ENCODE measurements around the gene ARFGAP1.

ARFGAP1 gene

GRCh38 chr20:63309261-63310071 is 36.9 kb downstream of the ARFGAP1 start:
- peak; percentile 9 for DNase-seq (ENCODE audit: low read depth)

GRCh38 chr20:63310265-63310991 is 37.8 kb downstream of the ARFGAP1 start:
- no peak for DNase-seq (ENCODE audit: low read depth)

DNA sequence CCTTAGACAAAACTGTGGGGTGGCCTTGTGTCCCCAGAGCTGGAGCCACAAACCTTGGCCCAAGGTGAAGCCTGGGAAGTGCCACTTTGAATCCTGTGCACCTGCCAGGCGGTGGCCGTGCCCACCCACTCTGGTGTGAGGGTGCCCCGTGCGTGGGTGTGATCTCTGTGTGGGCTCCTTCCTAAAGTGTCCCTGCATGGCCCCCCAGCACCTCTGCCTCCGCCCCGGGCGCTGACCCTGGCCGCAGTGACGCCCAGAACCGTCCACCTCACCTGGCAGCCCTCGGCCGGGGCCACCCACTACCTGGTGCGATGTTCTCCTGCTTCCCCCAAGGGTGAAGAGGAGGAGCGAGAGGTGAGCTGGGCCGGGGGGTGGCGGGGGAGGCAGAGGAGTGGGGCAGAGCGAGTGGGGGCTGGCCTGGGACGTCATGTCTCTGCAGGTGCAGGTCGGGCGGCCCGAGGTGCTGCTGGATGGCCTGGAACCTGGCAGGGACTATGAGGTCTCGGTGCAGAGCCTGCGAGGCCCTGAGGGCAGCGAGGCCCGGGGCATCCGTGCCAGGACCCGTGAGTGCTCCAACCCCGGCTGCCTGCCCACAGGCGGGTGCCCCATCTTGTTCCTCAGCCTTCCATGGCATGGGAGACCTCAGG is 38.7 kb downstream of the ARFGAP1 start:
- DNase-seq (ENCODE audit: low read depth), result no peak

DNA sequence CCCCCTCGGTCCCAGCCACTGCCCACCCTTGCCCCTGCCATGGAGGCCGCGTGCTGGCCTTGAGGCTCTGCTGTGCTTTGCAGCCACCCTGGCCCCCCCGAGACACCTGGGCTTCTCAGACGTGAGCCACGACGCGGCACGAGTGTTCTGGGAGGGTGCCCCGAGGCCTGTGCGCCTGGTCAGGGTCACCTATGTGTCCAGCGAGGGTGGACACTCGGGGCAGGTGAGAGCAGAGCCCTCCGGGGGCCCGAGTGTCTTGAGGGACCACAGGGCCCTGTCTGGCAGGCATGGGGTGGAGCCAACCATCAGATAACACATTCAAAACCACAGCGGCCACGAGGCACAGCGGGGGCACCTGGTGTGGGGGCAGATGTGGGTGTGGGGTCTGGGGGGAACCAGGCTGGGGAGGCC is 39.2 kb downstream of the ARFGAP1 start:
- no peak for DNase-seq (ENCODE audit: low read depth)

DNA sequence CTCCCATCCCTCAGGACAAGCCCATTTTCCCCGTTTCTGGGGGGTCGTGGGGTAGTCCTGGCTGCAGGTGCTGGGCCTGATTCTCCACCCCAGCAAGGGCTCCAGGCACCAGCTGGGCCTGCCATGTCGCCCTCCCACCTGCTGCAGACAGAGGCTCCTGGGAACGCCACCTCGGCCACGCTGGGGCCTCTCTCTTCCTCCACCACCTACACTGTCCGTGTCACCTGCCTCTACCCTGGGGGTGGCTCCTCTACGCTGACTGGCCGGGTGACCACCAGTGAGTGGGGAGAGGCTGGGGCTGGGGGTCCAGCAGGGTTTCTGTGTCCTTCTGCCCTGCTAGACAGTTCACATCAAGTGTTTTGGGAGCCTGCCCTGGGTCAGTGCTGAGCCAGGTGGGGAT is 39.7 kb downstream of the ARFGAP1 start:
- DNase-seq (ENCODE audit: low read depth), result no peak

DNA sequence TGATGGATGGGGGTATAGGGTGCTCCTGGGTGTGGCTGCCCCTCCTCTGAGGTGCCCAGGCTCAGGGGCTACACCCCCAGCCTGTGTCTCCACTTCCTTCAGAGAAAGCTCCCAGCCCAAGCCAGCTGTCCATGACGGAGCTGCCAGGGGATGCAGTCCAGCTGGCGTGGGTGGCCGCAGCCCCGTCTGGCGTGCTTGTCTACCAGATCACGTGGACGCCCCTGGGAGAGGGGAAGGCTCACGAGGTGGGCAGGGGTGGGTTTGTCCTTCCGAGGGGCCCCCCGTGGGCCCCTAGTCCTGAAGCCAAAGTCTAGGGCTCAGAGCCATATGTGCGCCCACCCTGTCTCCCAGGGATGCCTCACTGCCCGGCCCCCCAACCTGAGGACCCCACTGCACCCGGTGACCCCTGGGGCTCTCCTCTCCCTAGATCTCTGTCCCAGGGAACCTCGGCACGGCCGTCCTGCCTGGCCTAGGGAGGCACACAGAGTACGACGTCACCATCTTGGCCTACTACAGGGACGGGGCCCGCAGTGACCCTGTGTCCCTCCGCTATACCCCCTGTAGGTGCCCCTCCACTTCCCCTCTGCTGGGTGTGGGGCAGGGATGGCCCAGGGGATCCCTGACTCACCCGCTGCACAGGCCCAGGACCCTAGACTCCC is 40.2 kb downstream of the ARFGAP1 start:
- DNase-seq (ENCODE audit: low read depth), result no peak

GRCh38 chr20:63313349-63314014 is 40.9 kb downstream of the ARFGAP1 start:
- DNase-seq (ENCODE audit: low read depth), result no peak

- no peak for DNase-seq (ENCODE audit: low read depth)
Observed at GRCh38 chr20:63314015-63314471, 41.4 kb downstream of the ARFGAP1 start.

- no peak for DNase-seq (ENCODE audit: low read depth)
Observed at GRCh38 chr20:63314566-63315239, 42.1 kb downstream of the ARFGAP1 start.

DNA sequence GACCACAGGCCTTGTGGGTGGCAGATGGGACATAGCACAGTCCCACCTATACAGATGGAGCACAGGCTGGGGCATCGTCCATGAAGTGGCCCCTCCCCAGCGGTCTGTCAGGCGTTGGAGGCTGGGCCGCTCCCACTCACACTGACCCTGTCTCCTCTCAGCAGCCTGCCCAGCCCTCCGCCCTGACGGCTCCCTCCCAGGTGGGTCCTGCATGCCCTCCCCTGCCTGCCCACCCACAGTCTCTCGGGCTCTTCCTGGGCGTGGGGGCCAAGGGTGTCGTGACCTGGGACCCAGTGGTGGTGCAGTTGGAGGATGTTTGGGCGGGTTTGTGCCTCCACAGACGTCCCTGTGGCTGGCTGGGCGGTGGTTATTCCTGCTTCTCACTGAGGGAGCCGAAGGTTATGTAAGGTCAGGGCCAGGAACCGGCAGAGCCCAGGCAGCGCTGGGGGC is 42.7 kb downstream of the ARFGAP1 start:
- DNase-seq (ENCODE audit: low read depth), result no peak

DNA sequence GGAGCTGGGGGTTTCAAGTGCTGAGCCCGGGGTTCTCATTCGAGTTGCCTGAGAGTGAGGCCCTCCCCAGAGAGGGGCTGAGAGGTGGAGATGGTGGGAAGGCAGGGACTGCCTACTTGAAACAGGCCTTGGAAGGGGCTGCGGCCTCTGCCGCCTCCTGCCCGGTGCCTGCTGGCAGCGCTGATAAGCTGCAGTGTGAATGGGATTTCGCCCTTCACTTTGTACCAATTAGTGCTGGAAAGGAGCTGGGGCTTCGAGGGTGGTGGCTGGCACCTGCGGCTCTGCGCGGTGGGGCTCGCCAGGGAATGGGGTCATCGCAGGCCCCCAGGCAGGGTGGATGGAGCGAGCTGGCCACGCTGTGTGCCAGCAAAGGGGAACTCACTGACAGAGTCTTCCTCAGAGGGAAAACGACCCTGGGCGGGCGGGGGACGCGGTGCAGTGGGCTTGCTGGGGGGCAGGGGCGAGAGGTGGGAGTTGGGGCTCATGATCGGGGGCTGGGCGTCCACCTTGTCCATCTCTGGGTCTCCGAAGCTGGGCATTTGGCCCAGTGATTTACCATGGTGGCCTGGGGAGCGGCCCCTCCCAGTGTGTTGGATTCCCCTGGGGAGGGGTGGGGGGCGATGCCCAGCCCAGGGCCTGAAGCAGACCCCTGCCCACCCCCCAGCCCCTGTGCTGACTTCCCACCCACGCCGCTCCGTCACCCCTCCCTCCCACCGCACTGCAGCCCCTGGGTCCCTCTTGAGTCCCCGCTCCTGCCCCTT is 43.3 kb downstream of the ARFGAP1 start:
- DNase-seq (ENCODE audit: low read depth), result no peak

DNA sequence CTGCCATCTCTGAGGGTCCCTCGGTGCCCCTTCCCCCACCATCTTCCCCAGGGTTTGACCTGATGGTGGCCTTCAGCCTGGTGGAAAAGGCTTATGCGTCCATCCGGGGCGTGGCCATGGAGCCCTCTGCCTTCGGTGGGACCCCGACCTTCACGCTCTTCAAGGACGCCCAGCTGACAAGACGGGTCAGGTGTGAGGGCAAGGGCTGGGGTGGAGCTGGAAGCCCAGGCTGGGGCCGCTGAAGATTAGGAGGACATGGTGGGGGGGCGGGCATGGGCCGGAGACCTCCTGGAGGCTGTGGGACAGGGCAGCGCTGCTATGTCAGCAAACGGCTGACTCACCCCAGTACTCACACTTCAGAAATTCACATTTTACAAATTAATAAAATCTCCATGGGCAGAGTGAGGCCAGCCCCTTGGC is 43.9 kb downstream of the ARFGAP1 start:
- DNase-seq (ENCODE audit: low read depth), result no peak

GRCh38 chr20:63317061-63317460 is 44.4 kb downstream of the ARFGAP1 start:
- no peak for DNase-seq (ENCODE audit: low read depth)

GRCh38 chr20:63317601-63318291 is 45.1 kb downstream of the ARFGAP1 start:
- no peak for DNase-seq (ENCODE audit: low read depth)

DNA sequence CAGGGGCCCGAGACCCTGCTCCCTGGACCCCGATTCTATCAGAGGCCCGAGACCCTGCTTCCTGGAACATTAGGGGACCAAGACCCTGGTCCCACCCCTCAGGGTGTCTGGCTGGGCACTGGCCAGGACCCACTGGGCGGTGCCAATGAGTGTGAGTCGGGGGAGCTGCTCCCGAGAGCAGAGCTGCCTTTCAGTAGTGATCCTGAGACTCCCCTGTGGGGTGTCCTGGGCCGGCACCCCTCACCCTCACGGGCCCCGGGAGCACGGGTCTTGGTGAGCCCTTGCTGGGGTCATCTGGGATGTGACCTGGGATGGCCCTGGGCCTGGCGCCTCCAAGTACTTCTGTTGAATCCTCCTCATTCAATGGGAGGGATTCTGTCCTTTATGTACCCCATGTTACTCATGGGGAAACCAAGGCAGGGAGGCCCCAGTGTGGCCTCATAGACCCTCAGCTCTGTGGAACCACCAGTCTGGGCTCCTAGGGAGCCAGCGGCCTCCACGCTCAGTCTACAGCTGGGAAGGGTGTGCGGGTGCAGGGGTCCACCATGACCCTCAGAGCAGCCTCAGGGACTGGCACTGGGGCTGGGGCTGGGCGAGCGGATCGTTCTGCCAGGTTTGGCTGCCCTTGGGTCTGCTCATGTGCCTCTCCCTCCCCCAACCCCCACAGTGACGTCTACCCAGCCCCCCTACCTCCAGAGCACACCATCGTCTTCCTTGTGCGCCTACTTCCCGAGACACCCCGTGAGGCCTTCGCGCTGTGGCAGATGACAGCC is 46.0 kb downstream of the ARFGAP1 start:
- no peak for DNase-seq (ENCODE audit: low read depth)

DNA sequence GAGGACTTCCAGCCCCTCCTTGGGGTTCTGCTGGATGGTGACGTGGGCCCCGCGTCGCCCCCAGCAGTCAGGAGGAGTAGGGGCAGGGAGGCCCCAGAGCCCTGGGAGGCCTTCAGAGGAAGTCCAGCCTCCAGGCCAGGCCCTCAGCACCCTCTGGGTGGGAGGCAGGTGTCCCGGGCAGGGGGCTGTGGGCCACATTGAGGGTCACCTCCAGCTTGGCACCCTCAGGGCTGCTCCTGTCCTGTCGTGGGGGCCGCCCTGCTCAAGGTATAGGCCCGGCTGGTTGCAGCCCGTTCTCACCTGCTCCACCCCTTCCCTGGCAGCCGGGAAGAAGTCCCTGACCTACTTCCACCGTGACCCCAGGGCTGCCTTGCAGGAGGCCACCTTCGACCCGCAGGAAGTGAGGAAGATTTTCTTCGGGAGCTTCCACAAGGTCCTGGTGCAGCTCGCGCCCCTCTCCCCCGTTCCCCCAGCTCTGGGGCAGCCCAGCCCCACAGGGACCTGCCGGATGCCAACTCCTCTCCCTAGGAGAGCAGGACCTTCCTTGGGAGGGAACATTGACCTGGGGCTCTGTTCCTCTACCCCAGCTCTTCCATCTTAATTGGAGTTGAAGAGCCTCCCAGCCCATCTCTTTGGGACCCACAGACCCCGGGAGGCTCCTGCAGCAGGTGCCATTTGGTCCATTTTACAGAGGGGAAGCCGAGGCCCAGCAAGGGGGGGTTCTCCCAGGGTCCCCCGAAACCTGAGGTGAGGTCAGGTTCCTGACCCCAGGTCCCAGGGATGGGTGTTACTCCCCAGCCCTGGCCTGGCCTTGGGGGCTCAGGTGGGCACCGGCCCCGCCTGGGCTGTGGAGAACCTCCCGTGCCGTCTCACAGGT is 46.8 kb downstream of the ARFGAP1 start:
- no peak for DNase-seq (ENCODE audit: low read depth)

- DNase-seq (ENCODE audit: low read depth), result no peak
Observed at GRCh38 chr20:63320041-63320511, 47.5 kb downstream of the ARFGAP1 start.
